ENCODE data around the gene MBD5. TPM values are rescaled to one million over a fixed set of nuclear protein-coding genes. Genes with fewer than 3 reads are reported as not detected.

MBD5 gene
- polyA plus RNA-seq, 1 donor (not counting 4 experiments of a cell fraction or from before 2014, with no cell fraction given): 20.1 TPM

DNA sequence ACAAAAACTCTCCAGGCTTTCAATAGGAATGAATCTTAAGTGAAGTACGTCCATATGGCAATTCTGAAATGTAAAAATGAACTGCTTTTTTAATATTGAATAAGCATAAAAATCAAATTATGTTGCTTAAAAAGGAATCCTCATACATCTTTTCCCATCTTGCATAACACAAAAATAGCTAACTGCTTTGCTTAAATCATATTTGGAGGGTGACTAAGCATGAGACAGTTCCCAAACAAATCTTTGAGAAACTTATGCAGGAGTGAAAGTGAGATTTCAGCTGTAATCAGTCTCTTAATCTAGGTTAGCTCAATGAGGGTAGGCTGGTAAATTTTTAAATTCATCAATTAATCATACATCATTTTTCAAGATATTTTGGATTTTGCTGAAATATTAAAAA, 111.5 kb downstream of the MBD5 start:
- Histone ChIP-seq H2AFZ (ENCODE audit: control insufficient read depth, low read length) (no peak overlapping the region), H3K4me2 (ENCODE audit: control insufficient read depth, extremely low read depth, insufficient read depth, low read depth, low read length) (no peak overlapping the region), H3K36me3 (ENCODE audit: control insufficient read depth in 2 of 2, extremely low read depth in 1 of 2, insufficient read depth in 2 of 2, low read length in 2 of 2) (no peaks in the 10 kb centered on the region), H4K20me1 (ENCODE audit: control insufficient read depth, extremely low read depth, insufficient read depth, low read length) (no peaks in the 10 kb centered on the region), H3K4me1 (ENCODE audit: control insufficient read depth, extremely low read depth, insufficient read depth, low read length) (no peaks in the 10 kb centered on the region), H3K27ac (ENCODE audit: control insufficient read depth, insufficient read depth, low read length) (no peak overlapping the region), H3K9ac (ENCODE audit: control insufficient read depth, extremely low read depth, insufficient read depth, low read length) (no peak overlapping the region), H3K79me2 (ENCODE audit: control insufficient read depth, insufficient read depth, low read length) (no peaks in the 10 kb centered on the region), H3K9me1 (ENCODE audit: control insufficient read depth, extremely low read depth, insufficient read depth, low read length) (no peaks in the 10 kb centered on the region), H3K9me3 (ENCODE audit: control insufficient read depth, low read depth, low read length) (no peaks in the 10 kb centered on the region), H3K27me3 (ENCODE audit: control insufficient read depth, extremely low read depth, insufficient read depth, low read length) (no peaks in the 10 kb centered on the region), H3K4me3 (ENCODE audit: control insufficient read depth in 2 of 3, extremely low read depth in 1 of 3, insufficient read depth in 2 of 3, low read depth in 1 of 3, low read length in 3 of 3) (no peak overlapping the region)
- no peak for FAIRE-seq
- TF ChIP-seq EZH2 (IDR thresholded peaks at IDR 0.05; ENCODE audit: low read length) (no peak), CTCF (optimal IDR thresholded peaks at IDR 0.05 in 1 of 3, IDR thresholded peaks at IDR 0.05 in 1 of 3, conservative IDR thresholded peaks at IDR 0.05 in 1 of 3; ENCODE audit: extremely low read depth in 1 of 3, insufficient read depth in 2 of 3, low read length in 3 of 3) (no peak)
- dilution Hi-C loops (cut with MboI; ENCODE audit: extremely low pct_ligation_motif_present, low sequenced_read_pairs): no loop called here
- no peak for DNase-seq (ENCODE audit: low read depth, low spot score)

GRCh38 chr2:148135705-148136104, 114.8 kb downstream of the MBD5 start:
- no peaks in the 10 kb centered on the region for H4K20me1 ChIP-seq (ENCODE audit: control insufficient read depth, extremely low read depth, insufficient read depth, low read length)
- no peak for TF ChIP-seq CTCF (optimal IDR thresholded peaks at IDR 0.05 in 1 of 3, IDR thresholded peaks at IDR 0.05 in 1 of 3, conservative IDR thresholded peaks at IDR 0.05 in 1 of 3; ENCODE audit: extremely low read depth in 1 of 3, insufficient read depth in 2 of 3, low read length in 3 of 3)
- TF ChIP-seq EZH2 (IDR thresholded peaks at IDR 0.05; ENCODE audit: low read length): no peak
- no peaks in the 10 kb centered on the region for H3K79me2 ChIP-seq (ENCODE audit: control insufficient read depth, insufficient read depth, low read length)
- no peak for DNase-seq (ENCODE audit: low read depth, low spot score)
- H3K27me3 ChIP-seq (ENCODE audit: control insufficient read depth, extremely low read depth, insufficient read depth, low read length): no peaks in the 10 kb centered on the region
- H3K4me2 ChIP-seq (ENCODE audit: control insufficient read depth, extremely low read depth, insufficient read depth, low read depth, low read length): no peak overlapping the region
- H3K4me1 ChIP-seq (ENCODE audit: control insufficient read depth, extremely low read depth, insufficient read depth, low read length): no peaks in the 10 kb centered on the region
- no peak for FAIRE-seq
- no peak overlapping the region for H3K27ac ChIP-seq (ENCODE audit: control insufficient read depth, insufficient read depth, low read length)
- H3K9me1 ChIP-seq (ENCODE audit: control insufficient read depth, extremely low read depth, insufficient read depth, low read length): no peaks in the 10 kb centered on the region
- dilution Hi-C loops (cut with MboI; ENCODE audit: extremely low pct_ligation_motif_present, low sequenced_read_pairs): no loop called here
- no peaks in the 10 kb centered on the region for H3K36me3 ChIP-seq (ENCODE audit: control insufficient read depth in 2 of 2, extremely low read depth in 1 of 2, insufficient read depth in 2 of 2, low read length in 2 of 2)
- H3K9me3 ChIP-seq (ENCODE audit: control insufficient read depth, low read depth, low read length): no peaks in the 10 kb centered on the region
- H2AFZ ChIP-seq (ENCODE audit: control insufficient read depth, low read length): no peak overlapping the region
- no peak overlapping the region for H3K4me3 ChIP-seq (ENCODE audit: control insufficient read depth in 2 of 3, extremely low read depth in 1 of 3, insufficient read depth in 2 of 3, low read depth in 1 of 3, low read length in 3 of 3)
- no peak overlapping the region for H3K9ac ChIP-seq (ENCODE audit: control insufficient read depth, extremely low read depth, insufficient read depth, low read length)
